ENCODE measurements around the gene CNKSR3. TPM values are rescaled to one million over a fixed set of nuclear protein-coding genes. Genes with fewer than 3 reads are reported as not detected.

Gene CNKSR3
- total and polyA plus RNA-seq, 2 experiments from 2014 or later: 1.9 to 5.7 TPM

DNA sequence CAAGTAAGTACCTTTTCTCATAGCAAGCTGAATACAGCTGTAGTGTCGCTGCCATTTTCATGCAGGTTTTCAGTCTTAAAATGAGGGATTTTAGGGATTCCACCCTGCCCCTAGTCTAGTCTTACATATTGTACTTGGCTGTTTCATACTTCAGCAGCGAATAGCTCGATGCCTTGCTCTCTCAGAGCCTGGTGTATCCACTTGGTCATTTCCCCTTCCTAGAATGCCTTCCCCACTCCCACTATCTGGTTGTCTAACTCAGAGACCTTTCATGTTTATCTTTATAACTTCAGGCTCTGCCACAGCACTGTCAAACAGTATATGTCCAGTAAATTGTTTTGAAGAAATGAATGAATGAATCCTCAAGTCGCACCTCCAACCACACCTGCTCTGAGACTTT lies 132.8 kb downstream of the CNKSR3 start (continued):
- TF ChIP-seq ZNF462 (CRISPR knock-in tag; IDR thresholded peaks at IDR 0.05): no peak
- TF ChIP-seq ZNF114 (CRISPR knock-in tag; IDR thresholded peaks at IDR 0.05): no peak
- TF ChIP-seq EZH2 (IDR thresholded peaks at IDR 0.05; ENCODE audit: low read depth, unreplicated experiment): no peak

DNA sequence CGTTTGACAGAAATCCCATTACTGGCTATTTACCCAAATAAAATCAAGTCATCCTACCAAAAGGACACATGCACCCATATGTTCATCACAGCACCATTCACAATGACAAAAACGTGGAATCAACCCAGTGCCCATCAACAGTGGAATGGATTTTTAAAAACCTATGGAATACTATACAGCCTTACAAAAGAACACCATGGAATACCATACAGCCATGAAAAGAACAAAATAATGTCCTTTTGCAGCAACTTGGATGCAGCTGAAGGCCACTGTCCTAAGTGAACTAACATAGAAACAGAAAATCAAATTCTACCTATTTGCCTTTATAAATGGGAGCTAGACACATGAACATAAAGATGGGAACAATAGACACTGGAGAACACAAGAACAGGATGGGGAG lies 136.5 kb downstream of the CNKSR3 start:
- no peak for ATAC-seq
- TF ChIP-seq JUNB (IDR thresholded peaks at IDR 0.05; ENCODE audit: unreplicated experiment): no peak
- no peak for TF ChIP-seq NANOG (IDR thresholded peaks at IDR 0.05; ENCODE audit: borderline replicate concordance)
- no peak for TF ChIP-seq ZNF462 (CRISPR knock-in tag; IDR thresholded peaks at IDR 0.05)
- no peak for TF ChIP-seq ZNF331 (CRISPR knock-in tag; IDR thresholded peaks at IDR 0.05; ENCODE audit: low read depth)

More for the DNA sequence above, 136.5 kb downstream of the CNKSR3 start:
- Histone ChIP-seq H3K79me2 (replicated peaks; ENCODE audit: insufficient read depth) (no peaks in the 10 kb centered on the region), H3K27ac (ENCODE audit: low read depth) (no peak overlapping the region), H3K27me3 (ENCODE audit: insufficient read depth) (no peaks in the 10 kb centered on the region), H2AFZ (no peak overlapping the region), H3K4me1 (ENCODE audit: insufficient read depth) (no peaks in the 10 kb centered on the region), H3K4me3 (no peak overlapping the region), H4K20me1 (replicated peaks; ENCODE audit: insufficient read depth) (no peaks in the 10 kb centered on the region), H3K36me3 (ENCODE audit: insufficient read depth) (no peaks in the 10 kb centered on the region), H3K9me2 (ENCODE audit: insufficient read depth) (no peaks in the 10 kb centered on the region), H3K4me2 (no peak overlapping the region), H3F3A (replicated peaks; ENCODE audit: low read depth) (no peaks in the 10 kb centered on the region)
- H3K4me3 Mint-ChIP-seq: no peak overlapping the region
- no peaks in the 10 kb centered on the region for H3K4me1 Mint-ChIP-seq
- no peaks in the 10 kb centered on the region for H3K9me3 Mint-ChIP-seq
- H3K27me3 Mint-ChIP-seq (ENCODE audit: insufficient read depth, low read depth, poor library complexity): no peaks in the 10 kb centered on the region
- H3K27ac Mint-ChIP-seq: no peak overlapping the region
- DNase-seq (ENCODE audit: low spot score): no peak
- H3K36me3 Mint-ChIP-seq (ENCODE audit: low read depth): no peaks in the 10 kb centered on the region

Measured in GM23338 (cell line).